Measurements from ENCODE around the gene IL10RB. TPM values are rescaled to one million over a fixed set of nuclear protein-coding genes. Genes with fewer than 3 reads are reported as not detected.

IL10RB gene
- total RNA-seq, 1 donor from 2014 or later = 13.8 TPM

GRCh38 chr21:33281096-33281652 lies 15.0 kb downstream of the IL10RB start:
- Mint-ChIP-seq H3K27me3 (no peaks in the 10 kb centered on the region), H3K27ac (no peak overlapping the region), H3K9me3 (no peaks in the 10 kb centered on the region), H3K4me3 (no peak overlapping the region), H3K4me1 (ENCODE audit: unreplicated experiment) (peaks cover 3% of the 10 kb centered on the region), H3K36me3 (peaks cover 36% of the 10 kb centered on the region)
- no peak for DNase-seq (ENCODE audit: extremely low spot score, unreplicated experiment)
- TF ChIP-seq CTCF (conservative IDR thresholded peaks at IDR 0.05) = no peak

GRCh38 chr21:33283203-33283602 lies 17.0 kb downstream of the IL10RB start:
- no peak for DNase-seq (ENCODE audit: extremely low spot score, unreplicated experiment)
- H3K4me3 Mint-ChIP-seq = no peak overlapping the region
- H3K4me1 Mint-ChIP-seq (ENCODE audit: unreplicated experiment) = peaks cover 10% of the 10 kb centered on the region
- no peak overlapping the region for H3K27ac Mint-ChIP-seq
- no peaks in the 10 kb centered on the region for H3K9me3 Mint-ChIP-seq
- peaks cover 31% of the 10 kb centered on the region for H3K36me3 Mint-ChIP-seq
- TF ChIP-seq CTCF (conservative IDR thresholded peaks at IDR 0.05) = no peak
- no peaks in the 10 kb centered on the region for H3K27me3 Mint-ChIP-seq

GRCh38 chr21:33286076-33286475 lies 19.9 kb downstream of the IL10RB start:
- no peak for DNase-seq (ENCODE audit: extremely low spot score, unreplicated experiment)
- Mint-ChIP-seq H3K9me3 (no peaks in the 10 kb centered on the region), H3K36me3 (peaks cover 15% of the 10 kb centered on the region), H3K27me3 (no peaks in the 10 kb centered on the region), H3K4me3 (no peak overlapping the region), H3K4me1 (ENCODE audit: unreplicated experiment) (peaks cover 10% of the 10 kb centered on the region), H3K27ac (no peak overlapping the region)
- TF ChIP-seq CTCF (conservative IDR thresholded peaks at IDR 0.05) = no peak

- H3K27ac Mint-ChIP-seq = peak overlapping the region; percentile 72
- peaks cover 16% of the 10 kb centered on the region for H3K36me3 Mint-ChIP-seq
- no peaks in the 10 kb centered on the region for H3K27me3 Mint-ChIP-seq
- DNase-seq (ENCODE audit: extremely low spot score, unreplicated experiment) = no peak
- H3K9me3 Mint-ChIP-seq = no peaks in the 10 kb centered on the region
- peaks cover 10% of the 10 kb centered on the region for H3K4me1 Mint-ChIP-seq (ENCODE audit: unreplicated experiment)
- H3K4me3 Mint-ChIP-seq = no peak overlapping the region
- no peak for TF ChIP-seq CTCF (conservative IDR thresholded peaks at IDR 0.05)
Observed at GRCh38 chr21:33286600-33287456, 20.7 kb downstream of the IL10RB start.

- peaks cover 23% of the 10 kb centered on the region for H3K36me3 Mint-ChIP-seq
- H3K4me3 Mint-ChIP-seq = no peak overlapping the region
- no peak overlapping the region for H3K27ac Mint-ChIP-seq
- no peak for DNase-seq (ENCODE audit: extremely low spot score, unreplicated experiment)
- peaks cover 5% of the 10 kb centered on the region for H3K9me3 Mint-ChIP-seq
- no peaks in the 10 kb centered on the region for H3K27me3 Mint-ChIP-seq
- TF ChIP-seq CTCF (conservative IDR thresholded peaks at IDR 0.05) = no peak
- peaks cover 12% of the 10 kb centered on the region for H3K4me1 Mint-ChIP-seq (ENCODE audit: unreplicated experiment)
Observed at GRCh38 chr21:33289199-33289819, 23.1 kb downstream of the IL10RB start.

Data from type B pancreatic cell (in vitro differentiated cells).